Smooth muscle cell of the coronary artery (primary cell): ENCODE measurements around the gene TRAPPC13. TPM values are rescaled to one million over a fixed set of nuclear protein-coding genes. Genes with fewer than 3 reads are reported as not detected.

ENCODE experiments used
- total RNA-seq: library from RNA; depleted of rRNA; stranded (reverse); fragments of >200 nt; gene quantifications from 2 replicates; pipeline ENCODE4 v1.2.3, GENCODE V29; 2014; ENCODE audit warnings: low replicate concordance

TRAPPC13 gene, protein sequence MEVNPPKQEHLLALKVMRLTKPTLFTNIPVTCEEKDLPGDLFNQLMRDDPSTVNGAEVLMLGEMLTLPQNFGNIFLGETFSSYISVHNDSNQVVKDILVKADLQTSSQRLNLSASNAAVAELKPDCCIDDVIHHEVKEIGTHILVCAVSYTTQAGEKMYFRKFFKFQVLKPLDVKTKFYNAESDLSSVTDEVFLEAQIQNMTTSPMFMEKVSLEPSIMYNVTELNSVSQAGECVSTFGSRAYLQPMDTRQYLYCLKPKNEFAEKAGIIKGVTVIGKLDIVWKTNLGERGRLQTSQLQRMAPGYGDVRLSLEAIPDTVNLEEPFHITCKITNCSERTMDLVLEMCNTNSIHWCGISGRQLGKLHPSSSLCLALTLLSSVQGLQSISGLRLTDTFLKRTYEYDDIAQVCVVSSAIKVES
- 19.8 and 23.2 TPM in 2 replicates for total RNA-seq

DNA sequence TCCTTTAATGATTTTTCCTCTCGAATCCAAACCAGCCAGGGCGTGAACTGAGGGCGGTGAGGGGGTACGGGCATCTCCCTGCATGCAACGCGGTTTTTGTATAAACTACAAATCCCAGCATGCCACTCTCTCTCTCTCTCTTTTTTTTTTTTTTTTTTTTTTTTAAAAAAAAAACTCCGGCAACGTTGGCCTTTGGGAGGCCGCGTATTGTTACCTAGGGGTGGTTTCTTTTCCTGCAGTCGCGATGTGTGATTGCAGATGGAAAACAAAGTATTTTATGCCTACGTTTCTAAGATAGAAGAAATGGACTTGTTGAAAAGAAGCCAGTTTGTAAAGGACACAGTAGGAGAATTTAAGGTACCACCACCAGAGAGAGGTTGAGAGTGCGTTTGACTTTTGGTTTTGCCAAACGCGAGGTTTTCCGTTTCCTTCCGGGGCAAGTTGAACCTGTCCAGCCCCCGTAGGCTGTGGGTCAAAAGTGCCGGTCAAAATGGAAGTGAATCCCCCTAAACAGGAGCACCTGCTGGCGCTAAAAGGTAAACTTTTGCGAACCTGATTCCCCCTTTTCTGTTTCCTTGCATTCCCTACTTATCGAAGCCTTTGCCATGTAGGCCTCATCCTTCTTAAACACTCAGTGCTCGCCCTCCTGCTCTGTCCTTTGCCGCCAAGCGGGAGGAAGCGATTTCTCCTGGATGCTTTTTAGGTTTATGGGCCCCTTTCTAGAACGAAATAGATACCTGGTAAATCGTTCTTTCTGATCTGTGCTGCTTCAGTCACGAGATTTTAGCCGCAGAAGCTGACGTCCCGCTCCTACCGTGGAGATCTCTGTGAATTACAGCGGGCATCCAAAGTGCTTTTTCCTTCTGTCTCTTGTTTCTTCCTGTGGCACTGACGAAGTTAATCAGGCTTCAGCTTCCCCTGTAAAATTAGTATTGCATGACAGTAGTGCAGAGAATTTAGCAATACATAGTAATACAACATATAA, at the start of gene TRAPPC13, which contains the start of gene SHLD3:
TSS of gene TRAPPC13 (plus strand) at position 457 of the 985 bp plus-strand sequence. CDS start at position 491, 34 bp downstream.
TSS of gene SHLD3 (plus strand) at position 457 of the 985 bp plus-strand sequence. CDS start 4,561 bp downstream, outside the sequence.

DNA sequence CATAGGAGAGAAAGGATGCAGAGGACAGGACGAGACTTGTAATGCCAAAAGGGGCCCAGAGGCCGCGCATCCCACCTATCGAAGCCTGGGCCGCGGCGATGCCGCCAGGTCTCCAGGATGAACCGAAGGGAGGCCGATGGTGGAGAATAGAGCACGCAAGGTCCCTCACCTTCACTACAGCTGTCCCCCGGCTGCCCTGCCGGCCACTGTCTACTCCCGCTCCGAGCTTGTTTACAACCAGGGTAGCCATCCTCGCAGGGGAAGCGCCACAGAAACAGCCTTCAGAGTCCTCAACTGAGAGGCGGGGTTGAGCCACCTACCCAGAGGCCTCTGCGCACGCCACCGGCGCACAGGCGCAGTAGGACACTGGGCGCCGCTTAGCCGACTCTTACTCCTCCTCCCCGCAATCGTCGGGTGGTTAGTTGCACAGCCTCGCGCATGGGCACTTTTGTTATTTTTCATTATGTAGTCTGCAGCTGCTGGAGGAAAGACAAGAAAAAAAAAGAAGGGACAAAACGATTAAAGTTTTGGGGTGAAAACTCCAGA, 729 bp upstream of the TRAPPC13 start, which contains the start of gene TRIM23:
TSS of gene TRIM23 (minus strand) at position 309 of the 546 bp plus-strand sequence. CDS start at position 250, 59 bp downstream.

Other genes with a start within 250 kb of the TRAPPC13 start
- 51.0 and 103 TPM in 2 replicates for gene ADAMTS6, start 143.1 kb upstream of the TRAPPC13 start, total RNA-seq
- gene CENPK, start 61.9 kb upstream of the TRAPPC13 start, total RNA-seq, result 5.5 TPM in 2 replicates
- gene PPWD1, start 61.7 kb upstream of the TRAPPC13 start, total RNA-seq, result 25.5 and 32.4 TPM in 2 replicates
- 34.1 and 35.0 TPM in 2 replicates for gene TRIM23, start 694 bp upstream of the TRAPPC13 start, total RNA-seq
- 1.8 and 2.3 TPM in 2 replicates for gene SHLD3, start within 50 bp of the TRAPPC13 start, total RNA-seq
- 3.6 and 11.1 TPM in 2 replicates for gene SGTB, start 97.1 kb downstream of the TRAPPC13 start, total RNA-seq
- gene NLN, start 97.2 kb downstream of the TRAPPC13 start, total RNA-seq, result 10.9 and 26.5 TPM in 2 replicates